GM18526 (cell line): ENCODE measurements around the gene INTS6.

Source experiments
- POLR2A ChIP-seq: IDR thresholded peaks from 3 replicates; pipeline ENCODE4 v1.6.1; 2011; ENCODE audit not compliant: insufficient read length; ENCODE audit errors: extremely low read depth

INTS6 gene

DNA sequence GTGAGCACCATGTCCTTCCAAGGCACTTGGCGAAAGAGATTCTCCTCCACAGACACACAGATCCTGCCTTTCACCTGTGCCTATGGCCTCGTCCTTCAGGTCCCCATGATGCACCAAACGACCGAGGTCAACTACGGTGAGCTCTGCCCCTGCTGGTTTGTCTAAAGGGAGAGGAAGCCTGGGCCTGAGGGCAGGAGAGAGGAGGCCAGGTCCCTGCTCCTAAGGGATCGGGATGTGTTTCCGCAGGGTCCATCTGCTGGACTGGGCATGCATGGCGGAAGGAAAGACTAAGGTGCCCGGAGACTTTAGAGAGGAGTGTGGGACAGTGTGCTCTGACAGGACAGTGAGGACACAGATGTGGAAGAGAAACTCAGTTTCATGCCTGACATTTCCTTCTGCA is 105.7 kb downstream of the INTS6 start:
- TF ChIP-seq POLR2A: no peak

DNA sequence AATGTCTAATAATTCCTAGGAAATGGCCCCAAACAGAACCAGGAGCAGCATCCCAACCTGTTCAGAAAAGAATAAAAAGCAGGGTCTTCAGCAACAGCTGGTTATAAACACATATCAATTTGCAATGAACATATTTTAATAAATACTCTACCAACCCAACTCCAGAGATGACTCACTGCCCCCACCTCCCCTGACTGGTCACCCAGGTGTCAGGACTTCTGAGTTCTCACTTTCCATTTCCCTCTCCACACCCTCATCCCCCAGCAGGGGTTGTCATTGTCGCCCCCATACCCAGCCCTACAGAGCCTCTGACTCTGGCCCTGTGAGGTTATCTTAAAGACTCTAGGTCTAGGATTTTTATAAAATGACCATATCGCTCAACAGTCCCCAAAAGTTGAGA is 106.4 kb downstream of the INTS6 start:
- TF ChIP-seq POLR2A: no peak

DNA sequence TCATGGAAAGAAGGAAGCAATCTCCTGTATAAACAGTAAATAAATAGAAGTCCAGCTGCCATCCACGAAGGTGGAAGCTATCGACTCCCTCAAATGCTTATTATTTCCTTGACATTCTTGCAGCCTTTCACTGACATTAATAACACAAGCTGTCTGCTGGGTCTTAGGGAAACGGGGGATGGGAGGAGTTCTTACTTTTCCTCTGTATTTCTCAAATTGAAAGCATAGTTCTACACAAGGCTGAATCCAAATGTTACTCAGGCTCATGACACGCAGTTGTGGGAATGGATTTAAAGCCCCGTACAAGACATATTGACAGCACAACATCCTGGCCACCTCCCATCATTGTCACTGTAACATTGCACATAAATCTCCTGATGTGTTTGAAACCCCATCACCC is 109.4 kb downstream of the INTS6 start:
- no peak for TF ChIP-seq POLR2A

DNA sequence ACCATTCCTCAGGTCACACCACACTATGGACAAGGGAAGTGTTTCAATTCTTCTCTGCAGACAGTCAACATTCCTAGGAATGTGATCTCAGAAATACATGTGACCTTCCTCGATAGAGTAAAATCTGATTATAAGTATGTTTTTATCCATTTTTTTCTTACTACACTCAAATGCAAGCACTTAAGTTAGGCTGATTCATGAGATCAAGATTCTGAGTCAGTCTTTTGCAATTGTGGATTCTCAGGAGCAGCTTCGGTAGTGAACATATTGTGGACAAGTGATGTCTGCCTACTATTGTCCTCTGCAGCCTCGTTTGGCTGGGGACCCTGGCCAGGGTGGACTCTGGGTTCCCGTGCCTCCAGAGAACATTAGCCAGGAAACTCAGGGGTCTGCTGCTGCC is 110.1 kb downstream of the INTS6 start:
- no peak for TF ChIP-seq POLR2A

DNA sequence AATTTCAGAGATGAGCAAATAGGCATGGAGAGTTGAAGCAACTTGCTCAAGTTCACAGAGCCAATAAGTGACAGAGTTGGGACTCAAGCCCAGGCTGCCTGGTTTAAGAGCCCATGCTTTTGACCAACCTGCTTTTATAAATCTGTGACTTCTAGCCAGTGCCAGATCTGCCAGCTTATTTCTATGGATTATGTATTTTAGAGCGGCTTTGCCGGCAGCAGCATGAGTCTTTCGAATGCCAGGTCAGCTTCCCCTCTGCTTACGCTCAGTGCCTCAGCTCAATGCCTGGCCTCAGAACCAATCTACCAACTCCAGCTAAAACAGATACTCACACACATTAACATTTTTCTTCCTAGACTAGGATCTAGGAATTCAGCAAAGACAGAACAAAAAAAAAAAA is 111.0 kb downstream of the INTS6 start:
- TF ChIP-seq POLR2A: no peak

DNA sequence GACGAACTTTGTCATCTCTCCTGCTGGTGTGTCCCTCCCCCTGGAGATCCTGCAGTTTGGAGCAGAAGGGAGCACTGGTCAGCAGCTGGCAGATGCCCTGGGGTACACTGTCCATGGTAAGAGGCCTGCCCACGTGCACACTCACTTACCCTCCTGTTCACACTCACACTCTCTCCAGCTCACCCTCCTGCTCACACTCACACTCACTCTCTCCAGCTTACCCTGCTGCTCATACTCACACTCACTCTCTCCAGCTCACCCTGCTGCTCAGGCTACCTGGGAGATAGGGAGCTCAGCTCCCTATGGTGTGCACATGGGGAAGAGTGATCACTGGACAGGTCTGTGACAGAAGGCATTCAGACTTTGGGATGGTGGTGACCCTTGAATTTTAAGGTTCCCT is 111.6 kb downstream of the INTS6 start:
- no peak for TF ChIP-seq POLR2A

DNA sequence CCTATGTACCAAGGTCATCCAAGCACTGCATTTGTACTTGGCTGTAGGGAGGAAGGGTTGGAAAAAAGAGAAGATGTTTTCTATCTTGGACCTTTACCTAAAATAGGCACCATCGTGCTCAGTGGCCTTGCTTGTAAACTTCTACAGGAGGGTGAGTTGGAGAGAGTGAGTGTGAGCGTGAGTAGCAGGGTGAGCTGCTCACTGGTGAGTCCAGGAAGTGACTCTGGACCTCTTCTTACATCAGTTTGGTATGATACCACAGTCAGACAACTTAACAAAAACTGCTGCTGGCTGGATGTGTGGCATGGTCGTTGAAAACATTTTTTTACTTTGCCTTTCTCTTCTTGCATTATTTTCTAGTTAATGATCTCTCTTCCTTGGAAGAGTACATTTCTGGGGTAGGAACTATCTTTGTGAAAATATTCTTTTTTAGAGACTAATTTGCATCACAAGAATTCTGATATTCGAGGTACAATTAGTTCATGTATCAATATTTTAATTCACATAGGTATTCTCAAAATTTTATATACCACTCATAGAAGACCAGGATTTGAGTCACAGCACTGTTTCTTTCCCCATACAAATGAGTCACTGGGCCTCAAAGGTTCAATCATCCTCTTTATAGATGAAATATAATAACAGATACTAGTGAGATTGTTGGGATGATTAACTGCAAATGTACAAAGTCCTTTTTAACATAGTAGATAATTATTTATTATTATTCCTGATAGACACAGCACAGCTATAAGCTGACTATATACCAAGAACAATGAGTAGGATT is 112.7 kb downstream of the INTS6 start:
- TF ChIP-seq POLR2A: no peak

DNA sequence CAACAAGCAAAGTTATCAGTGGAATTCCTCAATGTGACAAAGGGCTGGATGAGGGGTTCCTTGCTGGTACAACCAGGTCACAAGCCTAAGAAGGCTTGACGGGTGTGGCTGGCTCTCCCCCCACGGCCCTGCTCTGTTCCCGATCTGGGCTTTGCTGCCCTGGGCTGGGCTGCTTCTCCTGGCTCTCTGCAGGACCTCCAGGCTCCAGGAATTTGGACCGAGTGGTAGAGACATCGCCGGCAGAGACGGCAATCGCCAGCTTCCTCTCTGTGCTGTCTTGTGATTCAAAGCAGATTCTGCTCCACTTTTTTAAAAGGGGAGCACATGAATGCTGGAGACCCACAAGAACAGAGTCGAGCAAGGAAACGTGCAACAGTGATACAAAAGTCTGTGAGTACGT is 113.5 kb downstream of the INTS6 start, which contains the start of gene SERPINE3:
Gene SERPINE3, plus strand, starts transcription at position 338 of the 400 bp plus-strand sequence. CDS start 1,401 bp downstream, outside the sequence.
- TF ChIP-seq POLR2A: no peak

DNA sequence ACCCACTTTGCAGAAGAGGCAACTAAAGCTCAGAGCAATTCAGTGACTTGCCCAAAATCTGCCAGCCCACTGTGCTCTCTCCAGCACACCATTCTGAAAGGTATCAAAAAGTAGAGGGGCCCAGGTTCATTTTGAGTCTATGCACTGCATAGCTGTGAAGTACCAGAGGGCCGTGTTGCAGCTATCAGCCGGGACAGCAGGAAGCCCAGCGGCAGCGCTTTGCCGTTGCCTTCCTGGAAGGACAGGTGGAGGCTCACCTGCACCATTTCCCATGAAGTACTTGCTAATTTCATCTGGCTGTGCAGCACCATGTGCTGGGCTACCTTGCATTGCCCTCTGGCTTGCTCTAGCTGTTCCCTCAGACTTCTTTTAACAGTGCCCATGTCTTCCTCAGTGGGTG is 116.1 kb downstream of the INTS6 start:
- no peak for TF ChIP-seq POLR2A

DNA sequence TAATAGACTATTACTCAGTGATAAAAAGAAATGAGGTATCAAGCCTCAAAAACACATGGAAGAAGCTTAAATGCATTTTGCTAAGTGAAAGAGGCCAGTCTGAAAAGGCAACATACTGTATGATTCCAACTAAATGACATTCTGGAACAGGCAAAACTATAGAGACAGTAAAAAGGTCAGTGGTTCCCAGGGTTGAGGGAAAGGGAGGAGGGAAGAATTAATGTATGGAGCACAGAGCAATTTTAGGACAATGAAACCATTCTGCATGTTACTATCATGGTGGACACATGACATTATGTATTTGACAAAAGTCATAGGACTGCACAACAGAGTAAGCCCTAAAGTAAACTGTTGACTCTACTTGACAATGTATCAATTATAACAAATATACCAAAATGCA is 119.0 kb downstream of the INTS6 start:
- TF ChIP-seq POLR2A: no peak

DNA sequence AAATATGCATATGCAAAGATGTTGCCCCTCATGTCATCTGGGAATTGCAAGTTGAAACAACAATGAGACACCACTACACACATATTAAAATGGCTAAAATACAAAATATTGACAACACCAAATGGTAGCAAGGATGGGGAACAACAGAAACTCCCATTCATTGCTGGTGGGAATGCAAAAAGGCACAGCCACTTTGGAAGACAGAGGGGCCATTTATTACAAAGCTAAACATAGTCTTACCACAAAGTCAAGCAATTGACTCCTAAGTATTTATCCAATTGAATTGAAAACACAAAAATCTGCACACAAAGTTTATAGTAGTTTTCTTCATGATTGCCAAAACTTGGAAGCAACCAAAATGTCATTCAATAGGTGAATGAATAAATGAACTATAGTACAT is 119.4 kb downstream of the INTS6 start:
- no peak for TF ChIP-seq POLR2A

DNA sequence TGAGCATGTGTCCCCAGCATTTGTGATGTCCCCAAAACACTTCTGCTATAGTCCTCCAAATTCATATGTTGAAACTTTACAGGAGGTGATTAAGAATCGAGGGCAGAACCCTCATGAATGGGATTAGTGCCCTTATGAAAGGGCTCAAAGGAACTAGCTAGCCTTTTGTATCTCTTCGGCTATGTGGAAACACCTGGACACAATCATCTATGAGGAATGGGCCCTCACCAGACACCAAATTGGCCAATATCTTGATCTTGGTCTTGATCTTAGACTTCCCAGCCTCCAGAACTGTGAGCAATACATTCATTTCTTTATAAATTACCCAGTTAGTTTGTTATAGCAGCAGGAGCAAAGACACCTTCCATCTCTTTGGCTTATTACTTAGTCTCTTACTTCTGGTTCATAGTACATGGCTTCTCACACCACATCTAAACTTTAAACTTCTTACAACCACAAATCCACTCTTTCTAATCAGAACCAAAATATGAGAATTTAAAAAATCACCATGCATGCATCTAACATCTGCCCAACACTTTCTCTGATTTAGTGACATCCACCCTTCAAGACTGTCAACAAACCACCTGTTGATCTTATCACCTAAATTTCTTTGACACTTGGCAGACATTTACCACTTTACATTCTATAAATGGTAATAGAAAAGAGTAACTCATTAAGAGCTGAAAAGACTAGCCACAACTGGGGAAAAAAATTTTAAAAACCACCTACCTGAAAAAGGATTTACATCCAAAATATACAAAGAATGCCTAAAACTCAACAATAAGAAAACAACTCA is 120.1 kb downstream of the INTS6 start:
- no peak for TF ChIP-seq POLR2A

DNA sequence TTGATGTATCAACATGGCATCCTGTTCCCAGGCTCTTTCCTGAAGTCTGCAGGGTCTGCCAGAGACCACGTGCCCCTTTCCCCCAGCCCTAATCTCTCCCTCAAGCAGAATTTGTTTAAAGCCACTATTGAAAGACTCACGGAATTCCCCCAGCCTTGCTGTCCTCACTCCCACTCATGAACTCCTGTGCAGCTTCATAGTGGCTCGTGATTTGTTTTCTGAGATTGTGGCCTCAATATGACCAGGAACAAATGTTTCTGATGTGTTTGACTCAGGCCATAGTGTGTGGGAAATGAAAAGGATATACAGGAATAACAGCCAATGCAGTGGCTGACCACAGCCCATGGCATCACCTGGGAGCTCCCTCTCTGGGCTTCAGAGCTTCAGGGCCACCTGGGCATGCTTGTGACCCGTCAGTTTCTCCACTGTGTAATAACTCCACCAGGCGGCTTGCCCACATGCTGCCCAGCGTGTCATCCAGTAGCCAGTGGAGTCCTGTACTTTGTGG is 121.4 kb downstream of the INTS6 start:
- no peak for TF ChIP-seq POLR2A

DNA sequence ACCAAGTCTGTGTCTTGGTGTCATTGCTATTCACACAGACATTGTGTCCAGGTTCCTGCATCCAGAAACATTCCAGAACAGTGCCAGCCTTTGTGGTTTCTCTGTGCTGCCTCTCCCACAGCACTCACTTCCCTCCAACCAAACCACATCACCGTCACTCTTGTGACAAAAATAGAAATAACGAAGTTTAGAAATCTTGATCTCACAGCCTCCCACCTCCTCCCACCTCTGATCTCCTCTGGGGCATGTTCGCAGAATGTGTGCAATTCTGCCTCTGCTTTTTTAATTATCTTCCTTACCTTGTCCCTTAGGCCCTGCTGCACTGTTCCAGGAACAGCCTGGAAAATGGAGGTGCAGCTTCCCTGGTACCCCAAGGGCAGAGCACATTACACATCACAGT is 122.0 kb downstream of the INTS6 start:
- no peak for TF ChIP-seq POLR2A

DNA sequence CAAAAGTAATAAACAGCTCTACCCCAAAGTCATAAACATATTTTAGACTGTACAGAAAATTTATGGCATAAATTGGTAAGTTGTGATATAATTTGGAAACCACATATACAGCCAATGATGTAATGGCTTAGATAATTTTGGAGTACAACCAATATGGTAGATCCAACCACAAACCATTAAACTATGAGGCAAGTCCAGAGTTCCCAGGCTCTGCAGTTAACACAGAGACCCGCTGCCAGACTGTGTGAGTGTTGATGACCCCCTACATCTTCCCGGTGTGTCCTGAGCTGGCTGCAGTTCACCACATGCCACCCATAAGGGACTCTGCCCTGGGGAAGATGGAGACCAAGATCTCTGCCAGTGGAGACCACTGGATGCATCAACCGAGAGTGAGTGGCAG is 123.2 kb downstream of the INTS6 start:
- no peak for TF ChIP-seq POLR2A

DNA sequence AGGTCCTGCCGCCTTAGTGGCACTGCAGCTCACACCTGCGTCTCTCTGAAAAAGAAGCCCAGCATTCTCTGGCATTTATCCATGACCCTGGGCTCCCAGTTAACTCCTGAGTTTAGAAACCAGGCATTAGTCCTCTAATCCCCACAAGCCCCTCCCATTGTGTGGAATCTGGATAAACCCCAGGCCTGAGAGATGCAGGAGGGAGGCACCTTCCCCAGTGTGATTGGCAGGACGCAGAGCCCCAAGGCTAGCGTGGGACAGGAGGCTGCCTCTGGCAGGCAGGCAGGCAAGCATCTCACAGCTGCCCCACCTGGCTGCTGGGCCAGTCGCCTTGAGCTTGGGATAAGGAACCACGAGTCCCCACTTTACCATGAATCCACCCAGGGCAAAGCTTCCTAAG is 124.3 kb downstream of the INTS6 start:
- TF ChIP-seq POLR2A: no peak

DNA sequence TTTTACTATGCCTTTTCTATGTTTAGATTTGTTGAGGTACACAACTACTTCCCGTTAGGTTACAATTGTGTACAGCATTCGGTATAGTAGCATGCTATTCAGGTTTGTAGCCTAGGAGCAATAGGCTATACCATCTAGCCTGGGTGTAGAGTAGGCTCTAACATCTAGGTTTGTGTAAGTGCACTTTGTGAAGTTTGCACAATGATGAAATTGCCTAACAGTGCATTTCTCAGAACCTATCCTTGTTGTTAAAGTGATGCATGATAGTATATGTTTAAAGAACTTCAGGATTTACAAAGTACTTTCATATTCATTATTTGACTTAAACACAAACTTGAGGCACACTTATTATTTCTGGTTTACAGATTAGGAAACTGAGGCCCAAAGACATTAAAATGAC is 124.9 kb downstream of the INTS6 start:
- TF ChIP-seq POLR2A: no peak

DNA sequence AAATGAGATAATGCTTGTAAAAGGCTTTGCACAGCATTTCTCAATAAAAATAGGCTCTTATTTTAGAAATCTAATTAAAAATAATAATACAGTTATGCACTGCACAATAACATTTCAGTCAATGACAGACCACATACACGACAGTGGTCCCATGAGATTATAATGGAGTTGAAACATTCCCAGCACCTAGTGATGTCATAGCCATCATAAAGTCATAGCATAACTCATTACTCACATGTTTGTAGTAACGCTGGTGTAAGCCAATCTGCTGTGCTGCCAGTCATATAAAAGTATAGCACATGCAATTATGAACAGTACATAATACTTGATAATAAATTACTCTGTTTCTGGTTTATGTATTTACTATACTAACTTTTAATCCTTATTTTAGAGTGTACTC is 126.1 kb downstream of the INTS6 start:
- no peak for TF ChIP-seq POLR2A
